ENCODE measurements around the gene SLC7A8. TPM values are rescaled to one million over a fixed set of nuclear protein-coding genes. Genes with fewer than 3 reads are reported as not detected.

SLC7A8 gene
- total and polyA plus RNA-seq, 2 of the 4 experiments (the other 2 are of a cell fraction) = 0.31 TPM; not detected in 1

DNA sequence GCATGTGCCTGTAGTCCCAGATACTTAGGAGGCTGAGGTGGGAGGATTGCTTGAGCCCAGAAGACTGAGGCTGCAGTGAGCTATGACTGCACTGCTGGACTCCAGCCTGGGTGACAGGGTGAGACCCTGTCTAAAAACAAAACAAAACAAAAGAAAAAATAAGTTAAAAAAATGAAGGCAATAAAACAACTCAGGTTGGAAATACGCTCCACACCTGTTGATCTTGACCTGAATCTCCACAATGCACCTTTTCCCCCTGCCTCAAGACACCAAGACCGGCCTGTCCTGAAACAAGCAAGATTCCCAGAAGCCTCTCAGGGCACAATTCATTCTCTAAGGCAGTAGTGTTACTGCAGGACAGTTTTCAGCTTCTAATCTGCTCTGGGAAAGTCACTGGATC, 43.6 kb downstream of the SLC7A8 start:
- Histone ChIP-seq H3K4me2 (ENCODE audit: low read depth, low read length) (no peak overlapping the region), H3K9me1 (ENCODE audit: insufficient read depth, low read length) (no peaks in the 10 kb centered on the region), H3K4me1 (ENCODE audit: control insufficient read depth, insufficient read depth, low read length) (no peaks in the 10 kb centered on the region), H2BK20ac (ENCODE audit: low read depth, low read length) (no peak overlapping the region), H3K9ac (ENCODE audit: low read depth, low read length) (no peak overlapping the region), H3K27ac (ENCODE audit: insufficient read depth, low read length) (no peak overlapping the region), H4K91ac (ENCODE audit: insufficient read depth, low read depth, low read length) (no peak overlapping the region), H3K4me3 (ENCODE audit: insufficient read depth, low read depth, low read length) (no peak overlapping the region), H3K56ac (ENCODE audit: extremely low read depth, insufficient read depth, low read length) (no peak overlapping the region), H3K9me3 (ENCODE audit: control insufficient read depth, insufficient read depth, low read length) (no peaks in the 10 kb centered on the region), H3K23ac (ENCODE audit: low read depth, low read length) (no peak overlapping the region), H3K36me3 (ENCODE audit: control insufficient read depth, insufficient read depth, low read length) (no peaks in the 10 kb centered on the region), H3K27me3 (ENCODE audit: control insufficient read depth, insufficient read depth, low read length) (peaks cover 41% of the 10 kb centered on the region), H4K5ac (ENCODE audit: low read depth, low read length) (no peak overlapping the region), H2BK5ac (ENCODE audit: low read depth, low read length, poor library complexity, severe bottlenecking) (no peak overlapping the region), H3K4ac (ENCODE audit: low read depth, low read length) (no peak overlapping the region), H3K14ac (replicated peaks; ENCODE audit: low read depth, low read length) (no peak overlapping the region), H2BK15ac (ENCODE audit: low read depth, low read length) (no peak overlapping the region), H2AFZ (replicated peaks; ENCODE audit: low read length, poor library complexity) (no peak overlapping the region), H4K8ac (ENCODE audit: low read depth in 2 of 2, low read length in 2 of 2) (no peak overlapping the region), H2AK9ac (replicated peaks; ENCODE audit: low read depth, low read length, poor library complexity) (no peak overlapping the region), H4K20me1 (ENCODE audit: insufficient read depth, low read length) (no peaks in the 10 kb centered on the region), H3K18ac (ENCODE audit: low read depth, low read length) (no peak overlapping the region), H3K79me1 (ENCODE audit: low read depth in 1 of 2, low read length in 2 of 2) (no peaks in the 10 kb centered on the region), H2AK5ac (ENCODE audit: low read depth, low read length) (no peak overlapping the region), H2BK120ac (ENCODE audit: low read depth, low read length) (no peak overlapping the region)
- WGBS, 2 experiments (ENCODE audit: extremely low coverage in 2 of 2, insufficient read length in 1 of 2) = 20% methylated on average over 1 of the region's 2 CpGs; no CpG with 5 or more reads in 1 of the 2 experiments
- DNase-seq = no peak
- POLR2A ChIA-PET (ENCODE audit: unreplicated experiment) = no interaction called here
- CTCF ChIA-PET = no interaction called here
- ATAC-seq (ENCODE audit: low read depth) = no peak
- TF ChIP-seq, protein P1, sequence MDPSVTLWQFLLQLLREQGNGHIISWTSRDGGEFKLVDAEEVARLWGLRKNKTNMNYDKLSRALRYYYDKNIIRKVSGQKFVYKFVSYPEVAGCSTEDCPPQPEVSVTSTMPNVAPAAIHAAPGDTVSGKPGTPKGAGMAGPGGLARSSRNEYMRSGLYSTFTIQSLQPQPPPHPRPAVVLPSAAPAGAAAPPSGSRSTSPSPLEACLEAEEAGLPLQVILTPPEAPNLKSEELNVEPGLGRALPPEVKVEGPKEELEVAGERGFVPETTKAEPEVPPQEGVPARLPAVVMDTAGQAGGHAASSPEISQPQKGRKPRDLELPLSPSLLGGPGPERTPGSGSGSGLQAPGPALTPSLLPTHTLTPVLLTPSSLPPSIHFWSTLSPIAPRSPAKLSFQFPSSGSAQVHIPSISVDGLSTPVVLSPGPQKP (IDR thresholded peaks at IDR 0.05; ENCODE audit: borderline replicate concordance, low read depth, low read length) = no peak
- TF ChIP-seq RFX5 (IDR thresholded peaks at IDR 0.05; ENCODE audit: low read depth, low read length) (no peak), RAD21 (IDR thresholded peaks at IDR 0.05; ENCODE audit: low read length) (no peak), CHD1 (IDR thresholded peaks at IDR 0.05; ENCODE audit: low read depth, low read length) (no peak), MAFK (IDR thresholded peaks at IDR 0.05; ENCODE audit: low read depth, low read length) (no peak), FOS (IDR thresholded peaks at IDR 0.05; ENCODE audit: low read depth, low read length) (no peak), MAZ (IDR thresholded peaks at IDR 0.05; ENCODE audit: borderline replicate concordance, low read depth, low read length) (no peak), SMC3 (IDR thresholded peaks at IDR 0.05; ENCODE audit: low read depth, low read length) (no peak), CEBPB (IDR thresholded peaks at IDR 0.05; ENCODE audit: low read depth, low read length) (no peak), BHLHE40 (IDR thresholded peaks at IDR 0.05; ENCODE audit: low read depth, low read length) (no peak), RCOR1 (IDR thresholded peaks at IDR 0.05; ENCODE audit: insufficient replicate concordance, low read length) (no peak), NFE2L2 (IDR thresholded peaks at IDR 0.05; ENCODE audit: low read depth, low read length) (no peak), MXI1 (IDR thresholded peaks at IDR 0.05; ENCODE audit: borderline replicate concordance, low read depth, low read length) (no peak), POLR2A (IDR thresholded peaks at IDR 0.05; ENCODE audit: low read depth, low read length) (no peak)
- TF ChIP-seq, protein P2, sequence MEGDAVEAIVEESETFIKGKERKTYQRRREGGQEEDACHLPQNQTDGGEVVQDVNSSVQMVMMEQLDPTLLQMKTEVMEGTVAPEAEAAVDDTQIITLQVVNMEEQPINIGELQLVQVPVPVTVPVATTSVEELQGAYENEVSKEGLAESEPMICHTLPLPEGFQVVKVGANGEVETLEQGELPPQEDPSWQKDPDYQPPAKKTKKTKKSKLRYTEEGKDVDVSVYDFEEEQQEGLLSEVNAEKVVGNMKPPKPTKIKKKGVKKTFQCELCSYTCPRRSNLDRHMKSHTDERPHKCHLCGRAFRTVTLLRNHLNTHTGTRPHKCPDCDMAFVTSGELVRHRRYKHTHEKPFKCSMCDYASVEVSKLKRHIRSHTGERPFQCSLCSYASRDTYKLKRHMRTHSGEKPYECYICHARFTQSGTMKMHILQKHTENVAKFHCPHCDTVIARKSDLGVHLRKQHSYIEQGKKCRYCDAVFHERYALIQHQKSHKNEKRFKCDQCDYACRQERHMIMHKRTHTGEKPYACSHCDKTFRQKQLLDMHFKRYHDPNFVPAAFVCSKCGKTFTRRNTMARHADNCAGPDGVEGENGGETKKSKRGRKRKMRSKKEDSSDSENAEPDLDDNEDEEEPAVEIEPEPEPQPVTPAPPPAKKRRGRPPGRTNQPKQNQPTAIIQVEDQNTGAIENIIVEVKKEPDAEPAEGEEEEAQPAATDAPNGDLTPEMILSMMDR (conservative IDR thresholded peaks at IDR 0.05; ENCODE audit: low read depth, low read length) = no peak
- TF ChIP-seq, protein P3, sequence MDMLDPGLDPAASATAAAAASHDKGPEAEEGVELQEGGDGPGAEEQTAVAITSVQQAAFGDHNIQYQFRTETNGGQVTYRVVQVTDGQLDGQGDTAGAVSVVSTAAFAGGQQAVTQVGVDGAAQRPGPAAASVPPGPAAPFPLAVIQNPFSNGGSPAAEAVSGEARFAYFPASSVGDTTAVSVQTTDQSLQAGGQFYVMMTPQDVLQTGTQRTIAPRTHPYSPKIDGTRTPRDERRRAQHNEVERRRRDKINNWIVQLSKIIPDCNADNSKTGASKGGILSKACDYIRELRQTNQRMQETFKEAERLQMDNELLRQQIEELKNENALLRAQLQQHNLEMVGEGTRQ (IDR thresholded peaks at IDR 0.05; ENCODE audit: low read depth, low read length) = no peak
- BruUV-seq (replicated peaks) = no TSS peak
- intact Hi-C loops (cut with micrococcal nuclease) = no loop called here
- dilution Hi-C loops (cut with HindIII; ENCODE audit: low sequenced_read_pairs, unreplicated experiment) = no loop called here
- in situ Hi-C loops (cut with MboI; ENCODE audit: low sequenced_read_pairs) = no loop called here

Measured in IMR-90 (cell line).